Measurements from ENCODE around the gene TLX1.

The TLX1 gene

DNA sequence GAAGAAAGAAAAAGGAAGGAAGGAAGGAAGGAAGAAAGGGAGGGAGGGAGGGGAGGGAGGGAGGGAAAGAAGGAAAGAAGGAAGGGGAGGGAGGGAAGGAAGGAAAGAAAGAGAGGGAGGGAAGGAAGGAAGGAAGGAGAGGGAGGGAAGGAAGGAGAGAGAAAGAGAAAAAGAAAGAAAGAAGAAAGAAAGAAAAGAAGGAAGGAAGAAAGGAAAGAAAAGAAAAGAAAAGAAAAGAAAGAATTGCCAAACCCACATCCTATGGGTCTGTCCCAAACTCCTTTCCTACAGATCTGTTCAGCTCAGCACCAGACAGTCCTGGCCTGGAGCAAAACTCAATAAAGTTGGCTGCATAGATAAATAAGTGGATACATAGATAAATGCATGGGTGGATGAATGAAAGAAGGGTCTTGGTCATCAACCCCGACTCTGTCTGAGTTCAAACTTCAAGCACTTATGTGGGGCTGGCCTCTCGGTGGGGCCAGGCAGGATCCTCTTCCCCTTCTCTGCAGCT is 17.2 kb upstream of the TLX1 start:
- FAIRE-seq, result no peak

GRCh38 chr10:101114646-101115045 is 16.5 kb upstream of the TLX1 start:
- no peak for TF ChIP-seq POLR2AphosphoS5 (IDR thresholded peaks at IDR 0.05; ENCODE audit: low read depth, low read length)
- no peak for TF ChIP-seq TAF1 (IDR thresholded peaks at IDR 0.05; ENCODE audit: borderline replicate concordance, low read depth, low read length)
- TF ChIP-seq POLR2A (IDR thresholded peaks at IDR 0.05; ENCODE audit: low read depth, low read length), result no peak
- FAIRE-seq, result no peak
- DNase-seq (ENCODE audit: insufficient read length), result no peak

More for the DNA sequence above, 17.2 kb upstream of the TLX1 start:
- TF ChIP-seq TAF1 (IDR thresholded peaks at IDR 0.05; ENCODE audit: borderline replicate concordance, low read depth, low read length), result no peak
- no peak for TF ChIP-seq POLR2AphosphoS5 (IDR thresholded peaks at IDR 0.05; ENCODE audit: low read depth, low read length)
- TF ChIP-seq POLR2A (IDR thresholded peaks at IDR 0.05; ENCODE audit: low read depth, low read length), result no peak
- DNase-seq (ENCODE audit: insufficient read length), result no peak

DNA sequence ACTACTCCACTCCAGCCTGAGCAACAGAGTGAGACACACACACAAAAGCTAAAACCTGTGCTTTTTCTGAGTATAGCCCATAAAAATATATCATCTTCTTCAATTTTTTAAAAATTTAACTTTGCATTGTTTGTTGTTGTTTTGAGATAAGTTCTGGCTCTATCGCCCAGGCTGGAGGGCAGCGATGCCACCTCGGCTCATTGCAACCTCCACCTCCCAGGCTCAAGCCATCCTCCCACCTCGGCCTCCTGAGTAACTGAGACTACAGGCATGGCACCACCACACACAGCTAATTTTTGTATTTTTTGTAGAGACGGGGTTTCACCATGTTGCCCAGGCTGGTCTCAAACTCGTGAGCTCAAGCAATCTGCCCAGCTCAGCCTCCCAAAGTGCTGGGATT is 14.3 kb upstream of the TLX1 start:
- TF ChIP-seq TAF1 (IDR thresholded peaks at IDR 0.05; ENCODE audit: borderline replicate concordance, low read depth, low read length) (no peak), POLR2AphosphoS5 (IDR thresholded peaks at IDR 0.05; ENCODE audit: low read depth, low read length) (no peak), POLR2A (IDR thresholded peaks at IDR 0.05; ENCODE audit: low read depth, low read length) (no peak)
- DNase-seq (ENCODE audit: insufficient read length) (no peak), FAIRE-seq (no peak)

GRCh38 chr10:101118031-101118430 is 13.1 kb upstream of the TLX1 start:
- TF ChIP-seq POLR2A (IDR thresholded peaks at IDR 0.05; ENCODE audit: low read depth, low read length) (no peak), POLR2AphosphoS5 (IDR thresholded peaks at IDR 0.05; ENCODE audit: low read depth, low read length) (no peak), TAF1 (IDR thresholded peaks at IDR 0.05; ENCODE audit: borderline replicate concordance, low read depth, low read length) (no peak)
- FAIRE-seq (no peak), DNase-seq (ENCODE audit: insufficient read length) (no peak)

DNA sequence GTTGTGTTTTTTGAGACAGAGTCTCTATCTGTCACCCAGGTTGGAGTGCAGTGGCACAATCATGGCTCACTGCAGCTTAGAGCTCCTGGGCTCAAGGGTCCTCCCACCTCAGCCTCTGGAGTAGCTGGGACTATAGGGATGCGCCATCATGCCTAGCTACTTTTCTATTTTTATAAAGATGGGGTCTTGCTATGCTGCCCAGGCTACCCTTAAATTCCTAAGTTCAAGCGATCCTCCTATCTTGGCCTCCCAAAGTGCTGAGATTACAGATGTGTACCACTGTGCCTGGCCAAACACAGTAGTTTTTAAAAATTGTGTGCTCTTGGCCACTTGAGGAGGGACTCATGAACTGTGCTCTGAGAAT is 10.6 kb upstream of the TLX1 start:
- FAIRE-seq (no peak), DNase-seq (ENCODE audit: insufficient read length) (no peak)
- TF ChIP-seq POLR2A (IDR thresholded peaks at IDR 0.05; ENCODE audit: low read depth, low read length), result no peak
- no peak for TF ChIP-seq POLR2AphosphoS5 (IDR thresholded peaks at IDR 0.05; ENCODE audit: low read depth, low read length)
- no peak for TF ChIP-seq TAF1 (IDR thresholded peaks at IDR 0.05; ENCODE audit: borderline replicate concordance, low read depth, low read length)

GRCh38 chr10:101120884-101121653 is 10.0 kb upstream of the TLX1 start:
- no peak for FAIRE-seq
- no peak for DNase-seq (ENCODE audit: insufficient read length)
- TF ChIP-seq TAF1 (IDR thresholded peaks at IDR 0.05; ENCODE audit: borderline replicate concordance, low read depth, low read length) (no peak), POLR2A (IDR thresholded peaks at IDR 0.05; ENCODE audit: low read depth, low read length) (no peak), POLR2AphosphoS5 (IDR thresholded peaks at IDR 0.05; ENCODE audit: low read depth, low read length) (no peak)

DNA sequence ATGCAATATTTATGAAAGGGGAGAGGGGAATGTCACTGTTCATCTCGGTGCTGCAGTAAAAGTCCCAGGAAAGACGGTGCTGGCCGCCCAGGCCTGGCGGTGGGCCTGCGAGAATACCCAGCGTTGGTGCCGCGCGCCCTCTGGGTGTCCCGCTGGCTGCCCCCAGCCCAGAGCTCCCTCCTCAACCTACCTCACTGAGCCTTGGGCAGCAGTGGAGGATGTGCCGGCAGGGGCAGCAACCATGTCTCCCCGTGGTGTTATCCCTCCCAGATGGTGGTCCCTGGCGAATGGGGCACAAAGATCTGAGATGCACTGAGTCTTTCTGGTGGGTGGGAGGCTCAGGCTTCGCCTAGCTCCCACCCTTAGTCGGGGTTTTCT is 9.5 kb upstream of the TLX1 start:
- DNase-seq (ENCODE audit: insufficient read length), result no peak
- FAIRE-seq, result no peak
- TF ChIP-seq POLR2A (IDR thresholded peaks at IDR 0.05; ENCODE audit: low read depth, low read length) (no peak), TAF1 (IDR thresholded peaks at IDR 0.05; ENCODE audit: borderline replicate concordance, low read depth, low read length) (no peak), POLR2AphosphoS5 (IDR thresholded peaks at IDR 0.05; ENCODE audit: low read depth, low read length) (no peak)

DNA sequence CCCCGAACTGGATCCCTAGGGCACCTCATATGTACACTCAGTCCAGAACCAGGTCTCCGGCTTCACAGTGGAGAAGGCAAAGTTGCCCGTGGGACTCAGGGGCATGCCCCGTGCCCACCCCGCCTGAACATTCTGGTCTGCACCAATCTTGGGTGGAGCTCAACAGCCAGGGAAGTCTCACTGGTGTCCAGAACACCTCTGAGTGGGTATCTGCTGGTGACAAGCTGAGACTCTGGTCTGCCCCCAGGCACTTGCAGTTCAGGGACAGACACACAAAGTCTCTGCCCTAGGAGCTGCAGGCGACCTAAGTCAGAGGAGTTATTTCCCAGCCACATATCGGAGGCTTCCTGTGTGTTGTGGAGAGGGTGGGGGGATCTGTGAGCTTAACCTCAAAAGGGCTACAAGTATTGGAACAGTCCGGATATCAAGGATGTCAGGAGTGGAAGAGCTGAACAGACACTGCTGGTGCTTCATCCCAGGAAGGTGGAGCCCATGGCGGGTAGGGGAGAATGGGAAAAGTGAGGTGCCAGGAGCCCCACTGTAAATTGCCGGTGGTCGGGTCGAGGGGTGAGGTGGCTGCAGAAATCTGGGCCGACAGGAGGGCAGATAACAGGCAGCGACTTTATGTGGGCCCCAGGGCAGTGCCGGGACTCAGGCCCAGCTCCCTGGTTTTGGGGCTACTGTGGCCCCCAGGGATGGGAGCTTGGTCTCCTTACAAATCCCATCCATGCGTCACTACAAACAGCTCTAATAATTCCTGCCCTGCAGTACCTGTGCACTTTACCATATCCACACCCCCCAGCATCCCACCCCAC is 8.6 kb upstream of the TLX1 start:
- TF ChIP-seq POLR2A (IDR thresholded peaks at IDR 0.05; ENCODE audit: low read depth, low read length), result no peak
- no peak for TF ChIP-seq TAF1 (IDR thresholded peaks at IDR 0.05; ENCODE audit: borderline replicate concordance, low read depth, low read length)
- TF ChIP-seq POLR2AphosphoS5 (IDR thresholded peaks at IDR 0.05; ENCODE audit: low read depth, low read length), result no peak
- FAIRE-seq, result no peak
- DNase-seq (ENCODE audit: insufficient read length), result no peak

DNA sequence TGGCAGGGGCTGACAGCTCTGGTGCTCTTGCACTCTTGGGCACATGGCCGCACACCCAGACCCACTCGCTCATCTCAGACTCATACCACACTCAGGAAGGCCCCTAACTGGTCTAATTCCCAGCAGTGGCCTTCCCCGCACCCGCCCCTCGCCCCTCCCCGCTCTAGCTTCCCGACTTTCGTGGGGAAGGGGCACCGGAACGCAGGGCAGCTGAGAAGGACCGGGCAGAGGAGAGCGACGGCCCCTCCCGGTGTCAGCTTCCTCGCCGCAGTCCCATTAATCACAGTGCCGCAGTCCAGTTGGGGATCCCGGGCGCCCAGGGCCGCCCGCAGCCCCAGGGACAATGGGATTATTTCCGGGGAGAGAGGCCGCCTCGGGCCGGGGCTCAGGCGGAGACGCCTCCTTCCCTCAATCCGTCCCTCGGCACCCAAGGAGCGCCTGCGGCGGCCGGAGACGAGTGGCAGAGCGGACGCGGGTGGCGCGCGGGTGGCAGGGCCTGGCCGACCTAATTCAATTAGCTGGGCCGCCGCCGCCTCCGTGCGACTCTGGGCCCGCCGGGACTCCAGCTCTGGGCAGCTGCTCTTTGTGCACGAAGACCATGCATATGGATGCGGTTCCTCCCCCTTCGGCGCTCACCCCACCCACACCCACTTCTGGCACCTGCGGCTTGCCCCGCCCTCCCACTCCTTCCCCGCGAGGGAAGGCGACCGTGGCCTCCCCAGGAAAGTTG is 7.8 kb upstream of the TLX1 start:
- TF ChIP-seq POLR2AphosphoS5 (IDR thresholded peaks at IDR 0.05; ENCODE audit: low read depth, low read length) (no peak), POLR2A (IDR thresholded peaks at IDR 0.05; ENCODE audit: low read depth, low read length) (no peak), TAF1 (IDR thresholded peaks at IDR 0.05; ENCODE audit: borderline replicate concordance, low read depth, low read length) (no peak)
- DNase-seq (ENCODE audit: insufficient read length) (no peak), FAIRE-seq (no peak)

- DNase-seq (ENCODE audit: insufficient read length), result no peak
- TF ChIP-seq POLR2AphosphoS5 (IDR thresholded peaks at IDR 0.05; ENCODE audit: low read depth, low read length) (no peak), POLR2A (IDR thresholded peaks at IDR 0.05; ENCODE audit: low read depth, low read length) (no peak), TAF1 (IDR thresholded peaks at IDR 0.05; ENCODE audit: borderline replicate concordance, low read depth, low read length) (no peak)
- no peak for FAIRE-seq
Measured at GRCh38 chr10:101123815-101124617, 7.1 kb upstream of the TLX1 start.
